ENCODE results near the gene MEF2B. TPM values are rescaled to one million over a fixed set of nuclear protein-coding genes. Genes with fewer than 3 reads are reported as not detected.
A peak's percentile ranks its signal among the peaks of the same experiment; 100 is the strongest.

MEF2B gene
- 1 to 10 TPM in 3 of 6 donors, not detected in 3; 2.0 to 3.9 (median 3.1) TPM for total RNA-seq

GRCh38 chr19:19170053-19170872, at the start of gene MEF2B:
MEF2B (minus strand) TSS chr19:19170263; CDS start chr19:19150735, 19,528 bp downstream.
- Histone ChIP-seq H3K36me3 (no peaks in the 10 kb centered on the region), H3K4me1 (peaks cover 7 to 17% (median 11%) of the 10 kb centered on the region in 4 donors), H3K27ac (no peak within 1 kb of the TSS), H3K27me3 (no peaks in the 10 kb centered on the region), H3K4me3 (peak within 1 kb of the TSS in 3 of 4 donors; percentile 19 to 35 (median 33)), H3K9me3 (no peaks in the 10 kb centered on the region)
- ATAC-seq (ENCODE audit: low FRiP score in 2 of 2) (peak; percentile 86 to 90), DNase-seq (peak; percentile 86 to 95)
- TF ChIP-seq EP300 (IDR thresholded peaks at IDR 0.05) = no peak
- no peak for TF ChIP-seq POLR2A (IDR thresholded peaks at IDR 0.05)
- TF ChIP-seq CTCF (IDR thresholded peaks at IDR 0.05) = no peak
- whole genome bisulfite sequencing, 2 donors = 20 to 41% methylated on average over 12 to 56 of the region's 56 CpGs

- ATAC-seq (ENCODE audit: low FRiP score in 2 of 2) (no peak), DNase-seq (peak in 1 of 2 donors; percentile 79)
- H3K9me3 ChIP-seq = no peaks in the 10 kb centered on the region
Observed at GRCh38 chr19:19218911-19219310, 48.8 kb upstream of the MEF2B start.

GRCh38 chr19:19217099-19217498, 47.0 kb upstream of the MEF2B start:
- Histone ChIP-seq H3K36me3 (no peaks in the 10 kb centered on the region), H3K4me1 (no peaks in the 10 kb centered on the region), H3K27me3 (peaks cover 0 to 22% (median 5%) of the 10 kb centered on the region in 4 donors), H3K4me3 (no peak overlapping the region), H3K27ac (no peak overlapping the region), H3K9me3 (no peaks in the 10 kb centered on the region)
- DNase-seq (no peak), ATAC-seq (ENCODE audit: low FRiP score in 2 of 2) (no peak)
- 59 to 62% methylated on average over 4 of the region's 4 CpGs for WGBS, 2 donors
- TF ChIP-seq EP300 (IDR thresholded peaks at IDR 0.05) = no peak
- no peak for TF ChIP-seq CTCF (IDR thresholded peaks at IDR 0.05)
- TF ChIP-seq POLR2A (IDR thresholded peaks at IDR 0.05) = no peak
- TF ChIP-seq POLR2AphosphoS5 (IDR thresholded peaks at IDR 0.05) = no peak

More at GRCh38 chr19:19218911-19219310, 48.8 kb upstream of the MEF2B start:
- Histone ChIP-seq H3K36me3 (no peaks in the 10 kb centered on the region), H3K27me3 (peaks cover 0 to 5% (median under 1%) of the 10 kb centered on the region in 4 donors), H3K4me3 (no peak overlapping the region), H3K27ac (no peak overlapping the region), H3K4me1 (no peaks in the 10 kb centered on the region)
- 82 to 89% methylated on average over 15 to 17 of the region's 21 CpGs for WGBS, 2 donors
- TF ChIP-seq POLR2A (IDR thresholded peaks at IDR 0.05) (no peak), EP300 (IDR thresholded peaks at IDR 0.05) (no peak), POLR2AphosphoS5 (IDR thresholded peaks at IDR 0.05) (no peak), CTCF (IDR thresholded peaks at IDR 0.05) (no peak)

- TF ChIP-seq EP300 (IDR thresholded peaks at IDR 0.05) = no peak
- TF ChIP-seq POLR2AphosphoS5 (IDR thresholded peaks at IDR 0.05) = no peak
- TF ChIP-seq POLR2A (IDR thresholded peaks at IDR 0.05) = no peak
- no peak for TF ChIP-seq CTCF (IDR thresholded peaks at IDR 0.05)
- no peak for DNase-seq
- Histone ChIP-seq H3K36me3 (no peaks in the 10 kb centered on the region), H3K27me3 (peaks cover 0 to 29% (median 9%) of the 10 kb centered on the region in 4 donors), H3K4me3 (no peak overlapping the region), H3K27ac (no peak overlapping the region), H3K9me3 (no peaks in the 10 kb centered on the region), H3K4me1 (no peaks in the 10 kb centered on the region)
- 73 to 79% methylated on average over 4 of the region's 4 CpGs for WGBS, 2 donors
- ATAC-seq (ENCODE audit: low FRiP score in 2 of 2) = no peak
Observed at GRCh38 chr19:19215792-19216191, 45.7 kb upstream of the MEF2B start.
